Panc1 (cell line): ENCODE data around the gene MED17.

ENCODE experiments used
- POLR2AphosphoS5 ChIP-seq: IDR thresholded peaks from 2 replicates; pipeline ENCODE4 v1.6.1; 2012; ENCODE audit warnings: mild to moderate bottlenecking, low read depth, low read length, moderate library complexity
- TF ChIP-seq, protein P1 (sequence below): fragments of 450-650 bp; IDR thresholded peaks from 2 replicates; pipeline ENCODE4 v1.5.1; 2017; ENCODE audit warnings: mild to moderate bottlenecking
- TF ChIP-seq, protein P2 (sequence below), 2 experiments: IDR thresholded peaks; 2 replicates each; pipeline ENCODE4 v1.6.1; 2011 to 2012; ENCODE audit warnings: low read depth in 2 of 2, control low read depth in 1 of 2, low read length in 1 of 2, mild to moderate bottlenecking in 1 of 2, moderate library complexity in 1 of 2; ENCODE audit not compliant: insufficient read depth in 1 of 2

- TF ChIP-seq, protein P1, sequence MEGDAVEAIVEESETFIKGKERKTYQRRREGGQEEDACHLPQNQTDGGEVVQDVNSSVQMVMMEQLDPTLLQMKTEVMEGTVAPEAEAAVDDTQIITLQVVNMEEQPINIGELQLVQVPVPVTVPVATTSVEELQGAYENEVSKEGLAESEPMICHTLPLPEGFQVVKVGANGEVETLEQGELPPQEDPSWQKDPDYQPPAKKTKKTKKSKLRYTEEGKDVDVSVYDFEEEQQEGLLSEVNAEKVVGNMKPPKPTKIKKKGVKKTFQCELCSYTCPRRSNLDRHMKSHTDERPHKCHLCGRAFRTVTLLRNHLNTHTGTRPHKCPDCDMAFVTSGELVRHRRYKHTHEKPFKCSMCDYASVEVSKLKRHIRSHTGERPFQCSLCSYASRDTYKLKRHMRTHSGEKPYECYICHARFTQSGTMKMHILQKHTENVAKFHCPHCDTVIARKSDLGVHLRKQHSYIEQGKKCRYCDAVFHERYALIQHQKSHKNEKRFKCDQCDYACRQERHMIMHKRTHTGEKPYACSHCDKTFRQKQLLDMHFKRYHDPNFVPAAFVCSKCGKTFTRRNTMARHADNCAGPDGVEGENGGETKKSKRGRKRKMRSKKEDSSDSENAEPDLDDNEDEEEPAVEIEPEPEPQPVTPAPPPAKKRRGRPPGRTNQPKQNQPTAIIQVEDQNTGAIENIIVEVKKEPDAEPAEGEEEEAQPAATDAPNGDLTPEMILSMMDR = no peak
- TF ChIP-seq POLR2AphosphoS5 = no peak
- TF ChIP-seq, protein P2, sequence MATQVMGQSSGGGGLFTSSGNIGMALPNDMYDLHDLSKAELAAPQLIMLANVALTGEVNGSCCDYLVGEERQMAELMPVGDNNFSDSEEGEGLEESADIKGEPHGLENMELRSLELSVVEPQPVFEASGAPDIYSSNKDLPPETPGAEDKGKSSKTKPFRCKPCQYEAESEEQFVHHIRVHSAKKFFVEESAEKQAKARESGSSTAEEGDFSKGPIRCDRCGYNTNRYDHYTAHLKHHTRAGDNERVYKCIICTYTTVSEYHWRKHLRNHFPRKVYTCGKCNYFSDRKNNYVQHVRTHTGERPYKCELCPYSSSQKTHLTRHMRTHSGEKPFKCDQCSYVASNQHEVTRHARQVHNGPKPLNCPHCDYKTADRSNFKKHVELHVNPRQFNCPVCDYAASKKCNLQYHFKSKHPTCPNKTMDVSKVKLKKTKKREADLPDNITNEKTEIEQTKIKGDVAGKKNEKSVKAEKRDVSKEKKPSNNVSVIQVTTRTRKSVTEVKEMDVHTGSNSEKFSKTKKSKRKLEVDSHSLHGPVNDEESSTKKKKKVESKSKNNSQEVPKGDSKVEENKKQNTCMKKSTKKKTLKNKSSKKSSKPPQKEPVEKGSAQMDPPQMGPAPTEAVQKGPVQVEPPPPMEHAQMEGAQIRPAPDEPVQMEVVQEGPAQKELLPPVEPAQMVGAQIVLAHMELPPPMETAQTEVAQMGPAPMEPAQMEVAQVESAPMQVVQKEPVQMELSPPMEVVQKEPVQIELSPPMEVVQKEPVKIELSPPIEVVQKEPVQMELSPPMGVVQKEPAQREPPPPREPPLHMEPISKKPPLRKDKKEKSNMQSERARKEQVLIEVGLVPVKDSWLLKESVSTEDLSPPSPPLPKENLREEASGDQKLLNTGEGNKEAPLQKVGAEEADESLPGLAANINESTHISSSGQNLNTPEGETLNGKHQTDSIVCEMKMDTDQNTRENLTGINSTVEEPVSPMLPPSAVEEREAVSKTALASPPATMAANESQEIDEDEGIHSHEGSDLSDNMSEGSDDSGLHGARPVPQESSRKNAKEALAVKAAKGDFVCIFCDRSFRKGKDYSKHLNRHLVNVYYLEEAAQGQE (IDR thresholded peaks at IDR 0.05; ENCODE audit: insufficient read depth in 1 of 2, low read depth in 2 of 2, low read length in 1 of 2) = no peak
These were observed 17.6 kb upstream of the MED17 start for GRCh38 chr11:93766504-93766903.
